ENCODE results near the gene HNRNPH1. TPM values are rescaled to one million over a fixed set of nuclear protein-coding genes. Genes with fewer than 3 reads are reported as not detected.
A peak's percentile ranks its signal among the peaks of the same experiment; 100 is the strongest.

HNRNPH1 gene
- total RNA-seq, 6 experiments from 2014 or later = 140 to 305 (median 219) TPM

DNA sequence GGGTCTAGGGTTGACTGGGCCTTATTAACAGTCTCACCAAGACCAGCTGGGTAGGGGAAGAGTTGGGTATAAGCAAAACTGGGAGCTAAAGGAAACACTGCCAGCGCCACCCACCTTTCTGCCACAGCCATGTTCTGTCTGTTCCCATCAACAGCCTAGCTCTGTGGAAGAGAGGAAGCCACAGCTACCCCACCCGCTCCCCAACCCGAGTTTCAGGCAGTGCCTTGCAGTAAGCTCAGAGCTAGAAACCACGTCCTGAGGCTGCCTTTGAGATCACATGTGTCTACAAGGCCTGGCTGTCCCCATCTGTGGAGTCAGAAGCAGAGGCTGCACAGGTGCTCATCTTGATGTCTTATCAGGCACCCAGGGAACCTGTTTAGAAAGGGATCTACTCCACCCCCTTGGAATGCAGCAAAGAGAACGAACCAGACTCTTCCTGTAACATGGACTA, 15.3 kb downstream of the HNRNPH1 start:
- no peaks in the 10 kb centered on the region for H3K9me3 ChIP-seq
- peaks cover 7 to 46% (median 26%) of the 10 kb centered on the region in 4 donors for H3K36me3 ChIP-seq
- WGBS (ENCODE audit: insufficient coverage, low coverage, low lambda C conversion rate, missing lambda C conversion rate) = 36% methylated on average over 4 of the region's 5 CpGs
- DNase-seq (no peak), ATAC-seq (peak in 3 of 4 donors; percentile 4 to 12 (median 5))
- no peak overlapping the region for H3K4me3 ChIP-seq
- TF ChIP-seq POLR2A (IDR thresholded peaks at IDR 0.05) (no peak), CTCF (IDR thresholded peaks at IDR 0.05) (no peak)
- H3K27ac ChIP-seq = no peak overlapping the region
- no peaks in the 10 kb centered on the region for H3K27me3 ChIP-seq
- intact Hi-C loops (cut with DNase I) = no loop called here
- H3K4me1 ChIP-seq = peaks cover 0 to 14% (median 0%) of the 10 kb centered on the region in 4 donors

DNA sequence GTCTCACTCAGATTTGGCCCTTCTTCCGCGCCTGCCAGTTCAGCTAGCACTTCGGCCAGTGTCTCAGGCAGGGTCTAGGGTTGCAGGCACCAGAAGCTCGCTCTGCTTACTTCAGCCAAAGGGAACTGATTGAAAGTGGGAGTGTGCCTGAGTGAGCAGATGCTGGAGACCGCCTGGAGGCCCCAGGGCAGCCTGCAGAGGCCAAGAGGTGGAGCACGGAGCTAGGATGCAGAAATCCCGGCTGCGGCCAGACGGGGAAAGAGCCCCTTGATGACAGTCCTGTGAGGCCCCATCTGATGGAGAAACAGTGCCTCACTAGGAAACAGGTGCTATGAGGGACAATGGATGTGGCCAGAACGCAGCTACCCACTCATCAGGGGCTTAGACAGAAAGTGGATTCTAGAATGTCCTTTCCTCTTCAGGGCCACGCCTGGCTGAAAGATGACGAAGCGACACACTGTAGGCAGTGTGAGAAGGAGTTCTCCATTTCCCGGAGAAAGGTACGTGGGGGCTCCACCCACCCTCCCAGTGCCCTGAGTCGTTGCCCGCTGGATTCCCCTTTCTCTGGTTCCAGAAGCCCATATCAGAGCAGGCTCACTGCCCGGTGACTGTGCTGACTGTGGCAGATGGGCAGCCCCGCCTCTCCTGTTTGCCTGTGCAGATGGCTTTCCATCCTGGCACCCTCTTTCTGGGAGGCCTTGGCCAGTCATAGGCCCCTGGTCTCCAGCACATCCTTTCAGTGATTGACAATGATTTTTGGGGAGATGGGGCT, 16.1 kb downstream of the HNRNPH1 start:
- Histone ChIP-seq H3K4me1 (peaks cover 0 to 11% (median 0%) of the 10 kb centered on the region in 4 donors), H3K27ac (no peak overlapping the region), H3K27me3 (no peaks in the 10 kb centered on the region), H3K9me3 (no peaks in the 10 kb centered on the region), H3K36me3 (peaks cover 4 to 46% (median 24%) of the 10 kb centered on the region in 4 donors), H3K4me3 (no peak overlapping the region)
- intact Hi-C loops (cut with DNase I) = no loop called here
- TF ChIP-seq POLR2A (IDR thresholded peaks at IDR 0.05) = no peak
- no peak for TF ChIP-seq CTCF (IDR thresholded peaks at IDR 0.05)
- ATAC-seq = peak; percentile 16 to 38 (median 27)
- no peak for DNase-seq
- 59% methylated on average over 7 of the region's 19 CpGs for WGBS (ENCODE audit: insufficient coverage, low coverage, low lambda C conversion rate, missing lambda C conversion rate)

DNA sequence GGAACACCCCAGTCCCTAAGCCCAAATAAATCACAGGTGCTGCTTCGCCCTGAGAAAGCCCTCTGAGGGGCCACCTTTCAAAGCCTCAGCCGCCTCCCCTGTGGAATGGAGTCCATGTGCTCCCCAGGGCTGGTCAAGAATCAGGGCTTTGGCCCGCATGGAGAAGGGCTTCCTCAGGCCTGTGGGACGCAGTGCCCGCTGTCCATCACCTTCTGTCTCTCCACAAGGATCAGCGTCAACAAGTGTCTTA, 16.6 kb downstream of the HNRNPH1 start:
- H3K4me1 ChIP-seq = peaks cover 0 to 11% (median 0%) of the 10 kb centered on the region in 4 donors
- no peak for ATAC-seq
- H3K36me3 ChIP-seq = peaks cover 4 to 48% (median 25%) of the 10 kb centered on the region in 4 donors
- TF ChIP-seq POLR2A (IDR thresholded peaks at IDR 0.05) = no peak
- no peak for TF ChIP-seq CTCF (IDR thresholded peaks at IDR 0.05)
- DNase-seq = no peak
- H3K4me3 ChIP-seq = no peak overlapping the region
- no peak overlapping the region for H3K27ac ChIP-seq
- intact Hi-C loops (cut with DNase I) = no loop called here
- no peaks in the 10 kb centered on the region for H3K9me3 ChIP-seq
- no peaks in the 10 kb centered on the region for H3K27me3 ChIP-seq
- WGBS (ENCODE audit: insufficient coverage, low coverage, low lambda C conversion rate, missing lambda C conversion rate) = 96% methylated on average over 4 of the region's 6 CpGs

- no peak overlapping the region for H3K27ac ChIP-seq
- peaks cover 4 to 44% (median 24%) of the 10 kb centered on the region in 4 donors for H3K36me3 ChIP-seq
- intact Hi-C loops (cut with DNase I) = no loop called here
- no peaks in the 10 kb centered on the region for H3K27me3 ChIP-seq
- peaks cover 0 to 11% (median 0%) of the 10 kb centered on the region in 4 donors for H3K4me1 ChIP-seq
- TF ChIP-seq CTCF (IDR thresholded peaks at IDR 0.05) (no peak), POLR2A (IDR thresholded peaks at IDR 0.05) (no peak)
- 67% methylated on average over 4 of the region's 21 CpGs for WGBS (ENCODE audit: insufficient coverage, low coverage, low lambda C conversion rate, missing lambda C conversion rate)
- no peak overlapping the region for H3K4me3 ChIP-seq
- H3K9me3 ChIP-seq = no peaks in the 10 kb centered on the region
- DNase-seq = no peak
- no peak for ATAC-seq
Measured at GRCh38 chr5:179606071-179606909, 17.2 kb downstream of the HNRNPH1 start.
